EH (cell line): ENCODE results near the gene SLC1A5.
A peak's percentile ranks its signal among the peaks of the same experiment; 100 is the strongest.

ENCODE experiments used
- DNase-seq: peaks from one replicate; pipeline ENCODE4 v3.0.0-alpha.2; 2015; ENCODE audit warnings: low read depth

Gene SLC1A5

DNA sequence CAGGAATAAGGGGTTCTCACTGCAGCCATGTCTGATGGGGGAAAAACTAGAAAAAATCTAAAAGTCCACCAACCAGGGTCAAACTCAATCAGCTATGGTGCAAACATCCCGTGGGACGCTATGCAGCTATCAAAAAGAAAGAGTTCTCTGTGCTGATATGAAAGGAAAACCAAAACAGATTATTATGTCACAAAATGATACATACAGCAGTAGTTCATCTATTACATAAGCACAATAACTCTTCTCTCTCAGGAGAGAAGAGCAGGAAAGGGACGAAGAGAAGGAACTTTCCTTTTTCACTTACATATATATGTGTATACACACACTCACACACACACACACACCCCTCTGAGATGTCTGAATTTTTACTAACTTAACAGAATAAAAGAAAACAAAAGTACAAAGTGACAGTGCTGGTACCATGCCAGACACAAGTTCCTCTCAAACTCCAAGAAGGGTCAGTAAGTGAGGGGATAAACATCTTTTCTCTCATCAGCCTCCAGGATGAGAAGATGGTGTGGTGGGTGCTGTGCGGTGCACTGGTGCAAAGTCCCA, 45.4 kb downstream of the SLC1A5 start:
- DNase-seq, result no peak

GRCh38 chr19:46741447-46741846, 46.9 kb downstream of the SLC1A5 start:
- DNase-seq, result no peak

DNA sequence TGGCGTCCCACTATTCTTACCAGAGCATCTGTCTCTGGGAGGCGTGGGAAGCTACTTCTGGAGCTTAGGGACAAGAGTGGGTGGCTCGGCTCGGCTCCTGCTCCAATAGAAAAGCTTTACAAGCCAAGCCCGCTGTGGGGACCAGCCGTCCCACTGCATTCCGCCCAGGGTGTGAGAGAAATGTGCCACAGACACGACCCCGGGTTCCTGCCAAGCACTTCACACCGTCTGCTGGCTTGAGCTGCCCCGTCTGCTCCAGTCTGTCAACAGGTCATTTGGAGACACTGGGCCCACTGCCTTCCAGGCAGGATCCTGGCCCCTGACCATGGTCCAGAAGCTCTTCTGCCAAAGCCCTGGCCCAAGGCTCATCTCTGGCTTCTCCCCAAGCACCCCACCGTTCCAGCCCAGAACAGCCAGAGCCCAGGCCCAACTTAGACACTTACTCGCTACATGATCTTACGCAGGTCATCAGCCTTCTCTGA, 49.1 kb downstream of the SLC1A5 start:
- DNase-seq, result no peak

DNA sequence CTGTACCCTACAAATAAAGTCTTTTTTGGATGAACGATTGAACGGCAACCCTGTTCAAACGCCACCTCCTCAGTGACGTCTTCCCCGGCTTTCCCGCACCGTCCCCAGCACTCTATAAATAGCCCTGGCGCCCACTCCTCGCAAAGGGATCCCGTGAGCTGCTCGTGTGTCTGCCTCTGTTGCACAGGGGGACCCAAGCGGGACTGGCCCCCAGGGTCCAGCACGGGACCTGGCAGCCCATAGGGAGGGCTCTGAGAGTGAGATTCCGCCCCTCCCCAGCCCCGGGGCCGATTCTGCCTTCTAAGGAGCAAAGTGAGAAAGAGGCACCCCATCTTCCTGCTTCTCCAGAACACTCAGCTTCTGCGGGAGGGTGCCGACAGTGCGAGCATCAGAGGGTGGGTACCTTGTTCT, 50.6 kb downstream of the SLC1A5 start:
- DNase-seq, result no peak

DNA sequence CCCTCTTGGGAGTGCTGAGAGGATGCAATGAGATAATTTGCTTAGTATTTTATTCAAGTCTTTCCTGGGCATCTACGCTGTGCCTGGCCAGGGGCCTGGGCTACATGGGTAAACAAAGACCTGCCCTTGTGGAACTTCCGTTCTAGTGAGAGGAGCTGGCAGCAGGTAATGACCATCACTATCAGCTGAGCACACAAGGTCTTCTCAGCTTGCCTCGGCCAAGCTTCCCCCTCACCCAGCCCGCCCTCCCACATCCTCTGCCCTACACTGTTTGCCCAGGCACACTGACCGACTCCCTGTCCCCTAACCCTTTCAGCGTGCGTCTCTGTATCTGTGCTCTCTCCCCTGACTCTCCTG, 51.1 kb downstream of the SLC1A5 start:
- no peak for DNase-seq

- DNase-seq, result peak; percentile 55
Measured at GRCh38 chr19:46736531-46737297, 51.7 kb downstream of the SLC1A5 start.

GRCh38 chr19:46733690-46734292, 54.6 kb downstream of the SLC1A5 start:
- no peak for DNase-seq

DNA sequence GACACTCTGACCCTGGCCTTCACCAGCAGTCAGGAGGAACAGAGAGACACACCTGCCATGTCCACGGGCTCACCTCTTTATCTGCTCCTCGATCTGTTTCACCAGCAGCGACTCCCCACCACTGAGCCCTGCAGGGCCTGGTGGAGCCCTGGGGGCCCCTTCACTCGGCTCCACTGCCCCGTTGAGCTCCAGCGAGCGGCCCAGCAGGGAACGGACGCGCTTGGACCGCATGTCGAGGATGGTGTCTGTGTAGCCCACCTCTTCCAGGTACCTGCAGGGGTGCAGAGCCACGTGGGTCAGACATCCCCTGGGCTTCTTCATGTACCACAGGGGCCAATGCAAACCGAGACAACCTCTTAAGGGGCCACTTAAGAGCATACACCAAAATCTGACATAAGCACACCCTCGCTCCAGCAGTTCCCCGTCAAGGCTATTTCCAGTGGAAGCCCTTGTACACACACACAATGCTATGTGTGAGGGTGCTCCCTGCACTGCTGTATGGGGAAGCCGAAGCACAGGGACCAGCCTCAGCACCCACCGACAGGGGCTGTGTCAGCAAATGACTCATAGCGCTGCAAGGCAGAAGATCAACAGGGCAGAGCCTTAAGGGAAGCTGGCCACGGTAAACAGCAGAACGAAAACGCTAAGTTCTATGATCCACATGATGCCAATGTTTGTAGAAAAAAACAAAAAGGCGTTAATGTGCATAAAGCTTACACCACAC, 55.3 kb downstream of the SLC1A5 start:
- peak; percentile 51 for DNase-seq

GRCh38 chr19:46732172-46732938, 56.0 kb downstream of the SLC1A5 start:
- no peak for DNase-seq

DNA sequence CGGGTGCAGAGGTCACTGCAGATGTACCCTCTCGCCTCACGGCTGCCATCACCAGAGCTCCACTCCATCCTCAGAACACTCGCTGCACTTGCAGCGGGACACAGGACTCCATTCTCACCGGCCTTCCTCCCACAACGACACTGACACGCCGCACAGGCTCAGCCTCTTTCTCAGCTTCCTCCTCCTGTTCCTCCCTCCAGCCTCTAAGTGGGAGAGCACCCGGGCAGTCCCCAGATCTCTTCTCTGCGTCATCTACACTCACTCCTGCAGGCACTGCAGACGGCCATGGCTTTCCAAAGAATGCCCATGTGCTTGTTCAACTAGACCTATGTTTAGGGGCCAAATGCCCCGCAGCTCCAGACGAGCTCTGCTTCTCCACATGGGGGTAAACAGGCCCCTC, 56.8 kb downstream of the SLC1A5 start:
- peak; percentile 53 for DNase-seq

DNA sequence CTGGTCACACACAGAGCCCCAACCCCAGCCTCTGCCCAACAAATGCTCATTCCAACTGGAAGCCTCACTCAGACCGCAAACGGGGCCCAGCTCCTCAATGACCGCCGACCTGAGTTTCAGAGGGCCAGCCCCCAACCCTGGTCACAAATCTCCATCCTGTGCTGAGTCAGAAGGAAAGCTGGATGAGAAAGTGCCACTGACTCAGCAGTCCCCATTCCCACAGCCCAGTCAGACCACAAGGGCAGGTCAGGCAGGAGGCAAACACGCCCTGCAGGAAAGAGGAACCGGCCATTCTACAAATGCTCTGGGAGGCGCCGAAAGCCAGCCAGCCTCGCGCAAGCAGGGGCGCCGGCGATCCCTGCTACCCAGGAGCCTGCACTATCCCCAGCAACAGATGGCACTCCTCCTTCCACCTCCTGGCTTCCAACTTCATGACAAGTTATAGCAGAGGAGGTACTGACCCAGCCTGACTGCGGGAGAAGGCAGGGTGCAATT, 57.3 kb downstream of the SLC1A5 start:
- DNase-seq, result peak; percentile 97

- DNase-seq, result no peak
Measured at GRCh38 chr19:46730595-46730994, 57.8 kb downstream of the SLC1A5 start.

DNA sequence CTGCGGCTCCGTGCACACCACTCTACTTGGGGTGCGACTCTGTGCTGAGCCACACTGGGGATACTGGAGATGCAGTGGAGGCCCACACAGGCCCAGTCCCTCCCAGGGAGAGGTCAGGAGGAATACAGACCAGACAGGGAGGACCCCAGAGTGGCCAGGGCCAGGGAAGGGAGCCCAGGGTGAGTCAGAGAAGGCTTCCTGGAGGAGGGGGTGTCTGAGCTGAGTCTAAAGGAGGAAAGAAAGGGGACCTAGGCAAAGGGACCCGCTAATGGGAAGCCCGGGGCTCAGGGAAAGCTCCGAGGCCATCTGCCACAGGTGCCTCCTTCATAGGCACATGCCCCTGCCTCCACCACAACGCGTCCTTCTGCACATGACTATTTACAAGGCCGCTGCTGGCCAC, 58.2 kb downstream of the SLC1A5 start:
- DNase-seq, result no peak

- DNase-seq, result no peak
Measured at GRCh38 chr19:46729696-46730095, 58.7 kb downstream of the SLC1A5 start.

GRCh38 chr19:46728693-46729339, 59.6 kb downstream of the SLC1A5 start:
- peak; percentile 61 for DNase-seq

DNA sequence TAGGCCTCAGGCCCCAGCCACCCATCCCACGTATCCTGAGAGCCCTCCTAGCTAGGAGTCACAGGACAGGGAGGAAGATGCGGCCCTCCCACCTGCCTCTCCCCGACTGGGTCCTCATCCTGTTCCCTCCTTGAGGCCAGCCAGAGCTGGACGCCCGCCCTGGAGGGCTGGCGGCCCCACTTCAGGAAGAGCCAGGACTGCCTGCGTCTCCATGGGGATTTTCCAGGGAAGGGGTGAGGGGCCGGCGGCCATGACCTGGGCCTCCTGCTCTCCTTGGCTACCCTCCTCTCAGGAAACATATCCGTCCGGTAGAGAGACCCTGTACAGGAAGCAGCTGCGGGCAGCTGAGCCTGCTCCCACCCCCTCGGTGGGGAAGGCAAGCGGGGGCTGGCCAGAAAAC, 60.2 kb downstream of the SLC1A5 start:
- no peak for DNase-seq

DNA sequence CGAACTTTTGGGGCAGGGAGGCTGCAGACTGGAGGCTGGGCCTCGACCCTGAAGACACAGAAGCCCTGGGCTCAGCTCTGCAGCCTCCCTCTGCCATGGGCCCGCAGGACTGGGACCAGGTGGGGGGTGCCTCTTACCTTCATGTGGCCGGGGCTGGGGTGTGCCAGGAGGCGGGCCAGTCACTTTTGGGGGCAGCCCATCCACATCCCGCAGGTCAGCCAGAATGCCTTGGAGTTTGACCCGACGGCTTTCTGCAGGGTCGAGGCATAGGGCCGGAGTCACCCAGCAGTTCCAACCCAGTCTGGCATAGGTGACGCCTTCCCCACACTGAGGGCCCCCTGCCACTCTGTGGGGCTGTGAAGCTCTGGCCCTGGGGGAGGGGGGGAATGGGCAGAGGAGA, 60.6 kb downstream of the SLC1A5 start:
- DNase-seq, result no peak

GRCh38 chr19:46726971-46727501, 61.4 kb downstream of the SLC1A5 start:
- DNase-seq, result no peak

GRCh38 chr19:46726551-46726950, 61.8 kb downstream of the SLC1A5 start:
- DNase-seq, result no peak

- no peak for DNase-seq
Measured at GRCh38 chr19:46725859-46726393, 62.5 kb downstream of the SLC1A5 start.
